NT2/D1 (cell line): Measurements from ENCODE around the gene NCAPG2.

Experiments
- DNase-seq: peaks from one replicate; pipeline ENCODE4 v3.0.0-alpha.2; 2011; ENCODE audit warnings: low read depth, low spot score
- H3K27me3 ChIP-seq: 2 replicates; pipeline ENCODE4 v1.6.0; 2011; ENCODE audit warnings: mild to moderate bottlenecking; ENCODE audit not compliant: insufficient read length, insufficient read depth
- H3K36me3 ChIP-seq: 2 replicates; pipeline ENCODE4 v1.6.1; 2011; ENCODE audit warnings: mild to moderate bottlenecking, low read length, mixed read lengths; ENCODE audit not compliant: insufficient read depth, insufficient read length
- H3K4me1 ChIP-seq: 2 replicates; pipeline ENCODE4 v1.5.1; 2011; ENCODE audit not compliant: insufficient read depth, insufficient read length
- H3K4me3 ChIP-seq: 2 replicates; pipeline ENCODE4 v1.5.1; 2011; ENCODE audit warnings: low read depth; ENCODE audit not compliant: insufficient read length
- H3K9ac ChIP-seq: 2 replicates; pipeline ENCODE4 v1.6.0; 2011; ENCODE audit warnings: low read depth; ENCODE audit not compliant: insufficient read length
- H3K9me3 ChIP-seq: 2 replicates; pipeline ENCODE4 v1.5.1; 2011; ENCODE audit warnings: mild to moderate bottlenecking, low read length; ENCODE audit not compliant: insufficient read depth
- SUZ12 ChIP-seq: IDR thresholded peaks from 2 replicates; pipeline ENCODE4 v1.6.1; 2011; ENCODE audit not compliant: insufficient read length, insufficient read depth; ENCODE audit errors: extremely low read depth
- YY1 ChIP-seq: IDR thresholded peaks from 2 replicates; pipeline ENCODE4 v1.6.1; 2011; ENCODE audit not compliant: insufficient read length, insufficient read depth
- ZNF274 ChIP-seq: IDR thresholded peaks from 2 replicates; pipeline ENCODE4 v1.6.1; 2011; ENCODE audit warnings: mild to moderate bottlenecking, low read depth, low read length

NCAPG2 gene

DNA sequence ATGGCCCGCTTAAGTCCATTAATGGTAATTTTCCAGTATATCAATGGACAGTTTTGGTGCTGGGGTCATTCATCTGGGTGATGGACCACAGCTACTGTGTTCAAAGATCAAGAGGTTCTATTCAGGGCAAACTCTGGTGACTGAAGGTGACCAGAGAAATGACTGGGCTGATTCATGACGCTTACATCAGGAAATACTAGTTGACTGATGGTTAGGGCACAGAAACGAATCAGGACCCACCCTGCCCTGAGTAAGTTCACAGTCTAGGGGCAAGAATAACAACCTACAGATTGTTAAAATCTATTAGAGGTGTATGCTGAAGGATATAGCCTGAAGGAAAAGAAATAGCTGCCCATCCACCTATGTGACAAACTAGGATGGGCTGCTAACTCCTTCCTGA is 9.5 kb downstream of the NCAPG2 start:
- Histone ChIP-seq H3K27me3 (no peaks in the 10 kb centered on the region), H3K9me3 (no peaks in the 10 kb centered on the region), H3K9ac (no peak overlapping the region), H3K4me1 (no peaks in the 10 kb centered on the region), H3K4me3 (no peak overlapping the region), H3K36me3 (peaks cover 73% of the 10 kb centered on the region)
- no peak for TF ChIP-seq YY1
- TF ChIP-seq SUZ12: no peak
- TF ChIP-seq ZNF274: no peak
- no peak for DNase-seq

DNA sequence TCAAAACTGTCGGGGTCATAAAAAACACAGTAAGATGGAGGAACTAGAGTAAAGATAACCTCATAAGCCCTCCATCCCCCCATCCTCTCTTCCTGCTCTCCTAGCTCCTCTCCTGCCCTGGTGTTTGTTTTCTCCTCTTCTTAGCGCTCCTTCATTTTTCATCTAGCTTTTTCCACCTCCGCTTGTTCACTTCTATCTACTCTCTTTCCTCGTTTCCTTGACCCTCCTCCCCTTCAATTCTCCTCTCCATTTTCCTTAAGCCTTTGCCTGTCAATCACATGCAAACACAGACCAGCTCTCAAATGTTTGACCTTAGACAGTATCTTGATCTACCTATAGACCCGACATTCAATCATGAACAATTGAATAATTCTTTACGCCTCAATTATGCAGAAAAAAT is 10.0 kb downstream of the NCAPG2 start:
- no peaks in the 10 kb centered on the region for H3K4me1 ChIP-seq
- no peak overlapping the region for H3K4me3 ChIP-seq
- TF ChIP-seq SUZ12: no peak
- TF ChIP-seq YY1: no peak
- TF ChIP-seq ZNF274: no peak
- H3K9me3 ChIP-seq: no peaks in the 10 kb centered on the region
- H3K9ac ChIP-seq: no peak overlapping the region
- DNase-seq: no peak
- peaks cover 71% of the 10 kb centered on the region for H3K36me3 ChIP-seq
- no peaks in the 10 kb centered on the region for H3K27me3 ChIP-seq

GRCh38 chr7:158689488-158689887 is 15.1 kb downstream of the NCAPG2 start:
- H3K36me3 ChIP-seq: peaks cover 82% of the 10 kb centered on the region
- TF ChIP-seq SUZ12: no peak
- TF ChIP-seq ZNF274: no peak
- TF ChIP-seq YY1: no peak
- no peaks in the 10 kb centered on the region for H3K9me3 ChIP-seq

DNA sequence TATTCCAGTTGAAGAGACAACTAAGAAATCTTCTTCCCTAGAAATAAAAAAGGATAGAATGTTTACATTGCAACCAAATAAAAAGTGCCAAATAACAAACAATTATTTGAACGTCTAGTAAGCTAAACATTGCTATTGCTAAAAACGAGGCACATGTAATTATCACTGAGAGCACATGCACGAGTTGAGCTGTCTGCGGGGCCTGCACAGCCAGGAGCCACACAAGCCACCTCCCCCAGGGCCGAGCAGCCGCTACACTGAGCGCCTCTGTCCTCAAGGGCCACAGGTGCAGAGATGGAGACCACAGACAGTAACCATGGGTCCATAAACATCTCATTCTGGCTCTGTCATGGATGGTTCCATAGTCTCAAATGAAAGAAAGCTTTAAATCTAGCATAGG is 17.2 kb downstream of the NCAPG2 start:
- Histone ChIP-seq H3K9ac (no peak overlapping the region), H3K4me1 (no peaks in the 10 kb centered on the region), H3K9me3 (no peaks in the 10 kb centered on the region), H3K27me3 (no peaks in the 10 kb centered on the region), H3K36me3 (peaks cover 88% of the 10 kb centered on the region), H3K4me3 (no peak overlapping the region)
- DNase-seq: no peak
- no peak for TF ChIP-seq YY1
- TF ChIP-seq ZNF274: no peak
- TF ChIP-seq SUZ12: no peak

More at GRCh38 chr7:158689488-158689887, 15.1 kb downstream of the NCAPG2 start:
- Histone ChIP-seq H3K27me3 (no peaks in the 10 kb centered on the region), H3K4me3 (no peak overlapping the region), H3K9ac (no peak overlapping the region), H3K4me1 (no peaks in the 10 kb centered on the region)
- DNase-seq: no peak

- H3K4me1 ChIP-seq: no peaks in the 10 kb centered on the region
- no peaks in the 10 kb centered on the region for H3K9me3 ChIP-seq
- no peak overlapping the region for H3K4me3 ChIP-seq
- no peak for TF ChIP-seq ZNF274
- H3K9ac ChIP-seq: no peak overlapping the region
- H3K27me3 ChIP-seq: no peaks in the 10 kb centered on the region
- no peak for DNase-seq
- peaks cover 82% of the 10 kb centered on the region for H3K36me3 ChIP-seq
These were observed 18.9 kb downstream of the NCAPG2 start for GRCh38 chr7:158685693-158686092.

- DNase-seq: no peak
- H3K27me3 ChIP-seq: no peaks in the 10 kb centered on the region
- no peak overlapping the region for H3K4me3 ChIP-seq
- peaks cover 84% of the 10 kb centered on the region for H3K36me3 ChIP-seq
- H3K9me3 ChIP-seq: no peaks in the 10 kb centered on the region
- H3K9ac ChIP-seq: no peak overlapping the region
- TF ChIP-seq SUZ12 (no peak), ZNF274 (no peak), YY1 (no peak)
- H3K4me1 ChIP-seq: no peaks in the 10 kb centered on the region
These were observed 20.3 kb downstream of the NCAPG2 start for GRCh38 chr7:158684329-158684728.

GRCh38 chr7:158683541-158683940 is 21.1 kb downstream of the NCAPG2 start:
- TF ChIP-seq ZNF274: no peak
- no peak for TF ChIP-seq YY1
- no peak for TF ChIP-seq SUZ12
- no peak overlapping the region for H3K4me3 ChIP-seq

DNA sequence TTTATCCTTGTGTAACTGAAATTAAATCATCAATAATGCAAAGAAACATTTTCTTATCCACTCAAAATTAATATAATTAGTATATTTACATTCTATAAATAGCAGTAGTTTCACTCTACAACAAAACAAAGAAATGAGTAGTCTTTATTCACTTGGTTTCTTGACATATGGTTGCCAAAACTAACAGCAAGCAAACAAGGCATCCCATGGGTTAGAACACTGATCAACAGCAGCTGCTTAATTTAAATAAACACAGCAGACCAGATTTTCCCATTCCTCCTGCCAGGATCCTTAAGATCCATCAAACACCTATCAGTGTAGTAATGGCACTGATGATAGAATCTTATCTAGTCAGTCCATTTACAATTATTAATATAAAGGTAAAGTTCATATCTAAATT is 22.1 kb downstream of the NCAPG2 start:
- no peak overlapping the region for H3K4me3 ChIP-seq
- no peak for DNase-seq
- no peaks in the 10 kb centered on the region for H3K9me3 ChIP-seq
- TF ChIP-seq YY1 (no peak), ZNF274 (no peak), SUZ12 (no peak)
- peaks cover 83% of the 10 kb centered on the region for H3K36me3 ChIP-seq
- no peak overlapping the region for H3K9ac ChIP-seq
- H3K27me3 ChIP-seq: no peaks in the 10 kb centered on the region
- H3K4me1 ChIP-seq: no peaks in the 10 kb centered on the region

More at GRCh38 chr7:158683541-158683940, 21.1 kb downstream of the NCAPG2 start:
- DNase-seq: no peak
- H3K36me3 ChIP-seq: peaks cover 83% of the 10 kb centered on the region
- H3K4me1 ChIP-seq: no peaks in the 10 kb centered on the region
- H3K9ac ChIP-seq: no peak overlapping the region
- no peaks in the 10 kb centered on the region for H3K27me3 ChIP-seq
- no peaks in the 10 kb centered on the region for H3K9me3 ChIP-seq
